ENCODE data around the gene GNAO1. TPM values are rescaled to one million over a fixed set of nuclear protein-coding genes. Genes with fewer than 3 reads are reported as not detected.

Gene GNAO1
- total and polyA plus RNA-seq, 2 donors (not counting 1 experiment from before 2014, with no cell fraction given), result 0.13 to 5.1 TPM

DNA sequence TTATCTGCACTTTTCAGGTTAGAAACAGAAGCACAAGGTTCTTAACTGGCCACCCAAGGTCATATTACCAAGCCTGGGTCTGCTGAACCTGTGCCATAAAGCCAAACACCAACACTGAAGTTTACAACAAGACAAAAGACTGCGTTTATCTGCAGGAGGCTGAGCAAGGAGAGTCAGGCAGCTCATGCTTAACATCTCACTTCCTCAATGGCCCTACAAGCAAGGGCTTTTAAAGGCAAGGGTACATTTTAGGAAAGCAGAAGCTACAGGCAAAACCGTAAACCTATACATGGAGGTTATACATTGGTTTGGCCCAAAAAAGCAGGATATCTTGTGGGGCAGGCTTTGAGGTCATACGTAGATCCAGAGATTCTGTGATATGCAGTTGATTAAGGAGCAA, 91.2 kb downstream of the GNAO1 start:
- Mint-ChIP-seq H3K9me3 (ENCODE audit: insufficient read depth) (no peaks in the 10 kb centered on the region), H3K27ac (peak overlapping the region; percentile 34), H3K27me3 (no peaks in the 10 kb centered on the region), H3K4me3 (no peak overlapping the region), H3K4me1 (peaks cover 27% of the 10 kb centered on the region)
- intact Hi-C loops (cut with micrococcal nuclease), result no loop called here
- Histone ChIP-seq H3K9ac (ENCODE audit: low read length) (no peak overlapping the region), H3K4me2 (replicated peaks; ENCODE audit: low read depth, low read length, poor library complexity, severe bottlenecking) (peak overlapping the region; percentile 17), H3K27me3 (replicated peaks in 1 of 4; ENCODE audit: control extremely low read depth in 1 of 4, control insufficient read depth in 3 of 4, insufficient read depth in 4 of 4, low read length in 3 of 4) (peaks cover 0 to 2% (median 0%) of the 10 kb centered on the region in 4 experiments), H3K36me3 (replicated peaks in 1 of 2; ENCODE audit: control extremely low read depth in 1 of 2, control insufficient read depth in 1 of 2, extremely low read depth in 1 of 2, insufficient read depth in 2 of 2, low read length in 1 of 2) (no peaks in the 10 kb centered on the region), H3K79me2 (ENCODE audit: control insufficient read depth, insufficient read depth, low read length) (no peaks in the 10 kb centered on the region), H3K9me3 (ENCODE audit: control extremely low read depth in 1 of 3, control insufficient read depth in 2 of 3, insufficient read depth in 1 of 3, low read length in 2 of 3) (no peaks in the 10 kb centered on the region), H3K4me1 (ENCODE audit: control insufficient read depth in 2 of 2, insufficient read depth in 2 of 2, low read length in 2 of 2) (peaks cover 28 to 29% of the 10 kb centered on the region in 2 donors), H4K20me1 (ENCODE audit: control insufficient read depth, insufficient read depth, low read length, poor library complexity, severe bottlenecking) (no peaks in the 10 kb centered on the region), H3K27ac (ENCODE audit: low read length in 2 of 2) (peak overlapping the region; percentile 18 to 23), H2AFZ (ENCODE audit: insufficient read depth, low read depth, low read length, poor library complexity, severe bottlenecking) (peak overlapping the region; percentile 60), H3K4me3 (ENCODE audit: control extremely low read depth in 1 of 5, extremely low read depth in 1 of 5, insufficient read depth in 1 of 5, low read depth in 2 of 5, low read length in 4 of 5) (no peak overlapping the region)
- ChIA-PET POLR2A (no interaction called here), CTCF (no interaction called here)
- ATAC-seq (ENCODE audit: low read depth), result peak; percentile 73
- no peak for TF ChIP-seq EZH2 (IDR thresholded peaks at IDR 0.05; ENCODE audit: borderline replicate concordance, insufficient read depth, low read depth, low read length, poor library complexity, severe bottlenecking)
- TF ChIP-seq, protein P1, sequence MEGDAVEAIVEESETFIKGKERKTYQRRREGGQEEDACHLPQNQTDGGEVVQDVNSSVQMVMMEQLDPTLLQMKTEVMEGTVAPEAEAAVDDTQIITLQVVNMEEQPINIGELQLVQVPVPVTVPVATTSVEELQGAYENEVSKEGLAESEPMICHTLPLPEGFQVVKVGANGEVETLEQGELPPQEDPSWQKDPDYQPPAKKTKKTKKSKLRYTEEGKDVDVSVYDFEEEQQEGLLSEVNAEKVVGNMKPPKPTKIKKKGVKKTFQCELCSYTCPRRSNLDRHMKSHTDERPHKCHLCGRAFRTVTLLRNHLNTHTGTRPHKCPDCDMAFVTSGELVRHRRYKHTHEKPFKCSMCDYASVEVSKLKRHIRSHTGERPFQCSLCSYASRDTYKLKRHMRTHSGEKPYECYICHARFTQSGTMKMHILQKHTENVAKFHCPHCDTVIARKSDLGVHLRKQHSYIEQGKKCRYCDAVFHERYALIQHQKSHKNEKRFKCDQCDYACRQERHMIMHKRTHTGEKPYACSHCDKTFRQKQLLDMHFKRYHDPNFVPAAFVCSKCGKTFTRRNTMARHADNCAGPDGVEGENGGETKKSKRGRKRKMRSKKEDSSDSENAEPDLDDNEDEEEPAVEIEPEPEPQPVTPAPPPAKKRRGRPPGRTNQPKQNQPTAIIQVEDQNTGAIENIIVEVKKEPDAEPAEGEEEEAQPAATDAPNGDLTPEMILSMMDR (IDR thresholded peaks at IDR 0.05), result no peak
- DNase-seq, result peak; percentile 58
- WGBS (ENCODE audit: insufficient coverage), result 17% methylated on average over 3 of the region's 3 CpGs

DNA sequence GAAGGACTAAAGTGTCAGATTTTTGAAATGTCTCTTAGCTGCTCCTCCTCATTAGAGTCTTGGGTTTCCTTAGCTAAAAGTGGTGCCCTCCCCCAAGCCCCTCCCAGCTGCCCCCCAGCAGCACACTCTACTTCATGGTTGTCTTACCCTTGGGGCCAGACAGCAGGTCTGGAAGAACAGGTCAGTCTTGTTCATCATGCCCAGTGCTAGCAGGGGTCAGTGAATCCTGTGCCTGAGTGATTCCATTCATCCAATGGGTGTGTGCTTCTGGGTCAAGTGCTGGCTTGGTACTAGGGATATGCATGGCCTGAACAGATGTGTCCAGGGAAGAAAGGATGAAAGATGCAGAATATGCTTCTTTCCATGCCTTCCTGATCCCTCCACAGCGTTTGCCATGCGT, 93.2 kb downstream of the GNAO1 start:
- no peak overlapping the region for H3K4me3 Mint-ChIP-seq
- Histone ChIP-seq H4K20me1 (ENCODE audit: control insufficient read depth, insufficient read depth, low read length, poor library complexity, severe bottlenecking) (no peaks in the 10 kb centered on the region), H3K27me3 (replicated peaks in 1 of 4; ENCODE audit: control extremely low read depth in 1 of 4, control insufficient read depth in 3 of 4, insufficient read depth in 4 of 4, low read length in 3 of 4) (no peaks in the 10 kb centered on the region), H2AFZ (ENCODE audit: insufficient read depth, low read depth, low read length, poor library complexity, severe bottlenecking) (no peak overlapping the region), H3K79me2 (ENCODE audit: control insufficient read depth, insufficient read depth, low read length) (no peaks in the 10 kb centered on the region), H3K27ac (ENCODE audit: low read length in 2 of 2) (no peak overlapping the region), H3K4me1 (ENCODE audit: control insufficient read depth in 2 of 2, insufficient read depth in 2 of 2, low read length in 2 of 2) (peaks cover 22 to 24% of the 10 kb centered on the region in 2 donors), H3K36me3 (replicated peaks in 1 of 2; ENCODE audit: control extremely low read depth in 1 of 2, control insufficient read depth in 1 of 2, extremely low read depth in 1 of 2, insufficient read depth in 2 of 2, low read length in 1 of 2) (no peaks in the 10 kb centered on the region), H3K9me3 (ENCODE audit: control extremely low read depth in 1 of 3, control insufficient read depth in 2 of 3, insufficient read depth in 1 of 3, low read length in 2 of 3) (no peaks in the 10 kb centered on the region), H3K4me3 (ENCODE audit: control extremely low read depth in 1 of 5, extremely low read depth in 1 of 5, insufficient read depth in 1 of 5, low read depth in 2 of 5, low read length in 4 of 5) (no peak overlapping the region), H3K4me2 (replicated peaks; ENCODE audit: low read depth, low read length, poor library complexity, severe bottlenecking) (no peak overlapping the region), H3K9ac (ENCODE audit: low read length) (no peak overlapping the region)
- no peak for DNase-seq
- ChIA-PET CTCF (no interaction called here), POLR2A (no interaction called here)
- no peaks in the 10 kb centered on the region for H3K9me3 Mint-ChIP-seq (ENCODE audit: insufficient read depth)
- intact Hi-C loops (cut with micrococcal nuclease), result no loop called here
- H3K27ac Mint-ChIP-seq, result no peak overlapping the region
- H3K4me1 Mint-ChIP-seq, result peaks cover 27% of the 10 kb centered on the region
- no peak for ATAC-seq (ENCODE audit: low read depth)
- H3K27me3 Mint-ChIP-seq, result no peaks in the 10 kb centered on the region
- WGBS (ENCODE audit: insufficient coverage), result 96% methylated on average over 2 of the region's 2 CpGs
- no peak for TF ChIP-seq EZH2 (IDR thresholded peaks at IDR 0.05; ENCODE audit: borderline replicate concordance, insufficient read depth, low read depth, low read length, poor library complexity, severe bottlenecking)
- TF ChIP-seq, protein P1 (IDR thresholded peaks at IDR 0.05), result no peak

Measured in B cell (primary cell).